Hepatocyte (in vitro differentiated cells): Measurements from ENCODE around the gene SGCD.

ENCODE experiments used
- CTCF ChIP-seq: fragments of 200-600 bp; sonication (generic); IDR thresholded peaks from 2 replicates; pipeline ENCODE4 v1.5.1; 2016; ENCODE audit warnings: antibody characterized with exemption, mild to moderate bottlenecking; ENCODE audit not compliant: poor library complexity
- EZH2 ChIP-seq: fragments of 200-600 bp; sonication (generic); IDR thresholded peaks from 2 replicates; pipeline ENCODE4 v1.6.1; 2016; ENCODE audit warnings: antibody characterized with exemption, mild to moderate bottlenecking, borderline replicate concordance

- TF ChIP-seq CTCF (no peak), EZH2 (no peak)
Measured at GRCh38 chr5:156383510-156384265, 56.7 kb downstream of the SGCD start.
